ENCODE data around the gene FRY. TPM values are rescaled to one million over a fixed set of nuclear protein-coding genes. Genes with fewer than 3 reads are reported as not detected.

FRY gene
- polyA plus RNA-seq, 3 donors = 9.6 to 24.3 (median 11.1) TPM

DNA sequence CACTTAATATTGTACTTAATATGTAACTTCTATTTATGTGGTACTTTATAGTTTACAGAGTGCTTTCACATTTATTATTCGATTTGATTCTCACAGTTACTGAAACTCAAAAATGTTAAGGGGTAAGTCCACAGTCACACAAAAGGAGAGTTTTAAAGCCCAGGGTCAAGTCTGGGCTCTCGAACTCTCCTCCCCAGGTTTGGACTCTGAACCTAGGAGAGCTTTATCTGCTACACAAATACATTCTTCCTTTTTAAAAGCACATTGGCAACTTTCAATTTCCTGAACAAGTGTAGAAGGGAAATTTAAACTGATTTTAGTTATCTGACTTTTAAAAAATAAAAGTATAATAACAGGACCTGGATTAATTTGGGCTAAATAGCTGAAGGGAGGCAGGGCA, 144.4 kb downstream of the FRY start:
- 49 to 93% (median 79%) methylated on average over 2 of the region's 2 CpGs for WGBS, 3 donors

DNA sequence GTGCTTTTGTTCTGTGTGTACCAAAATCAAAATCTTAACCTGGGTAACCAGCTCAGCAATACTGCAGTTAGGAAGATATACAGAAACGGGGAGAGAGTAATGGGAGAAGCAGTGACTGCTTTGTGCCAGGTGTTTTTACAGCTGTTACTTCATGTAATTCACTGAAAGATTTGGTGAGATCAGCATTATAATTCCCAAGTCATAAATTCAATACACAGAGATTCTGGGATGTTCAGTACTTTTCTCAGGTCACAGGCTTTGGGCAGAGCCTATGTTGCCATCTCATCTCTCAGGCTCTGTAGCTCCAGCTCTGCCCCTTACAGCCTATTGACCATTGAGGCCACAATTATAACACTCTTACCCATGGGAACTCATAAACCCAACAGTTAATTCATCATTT, 145.1 kb downstream of the FRY start:
- no peak overlapping the region for H3K27ac ChIP-seq (ENCODE audit: low read depth, low read length)
- WGBS, 3 donors = 64 to 96% (median 90%) methylated on average over 1 of the region's 1 CpG

More for the DNA sequence above, 144.4 kb downstream of the FRY start:
- H3K27ac ChIP-seq (ENCODE audit: low read depth, low read length) = no peak overlapping the region

DNA sequence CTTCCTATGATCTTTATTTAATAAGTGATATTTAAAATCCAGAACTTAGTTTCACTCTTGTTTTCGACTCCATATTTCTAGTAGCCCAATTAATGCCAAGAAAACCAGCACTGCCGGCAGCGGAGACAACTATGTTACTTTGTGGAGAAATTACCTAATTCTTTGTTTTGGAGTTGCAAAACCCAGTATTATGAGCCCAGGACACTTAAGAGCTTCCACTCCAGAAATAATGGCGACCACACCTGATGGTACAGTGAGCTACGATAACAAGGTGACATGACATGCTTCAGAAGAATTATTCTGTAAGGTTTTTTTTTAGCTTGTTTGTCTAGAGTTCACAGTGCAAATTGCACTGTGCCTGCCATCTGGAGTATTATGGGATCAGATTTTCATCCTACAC, 147.2 kb downstream of the FRY start:
- WGBS, 3 donors = 88 to 96% (median 89%) methylated on average over 5 of the region's 5 CpGs
- H3K27ac ChIP-seq (ENCODE audit: low read depth, low read length) = no peak overlapping the region

DNA sequence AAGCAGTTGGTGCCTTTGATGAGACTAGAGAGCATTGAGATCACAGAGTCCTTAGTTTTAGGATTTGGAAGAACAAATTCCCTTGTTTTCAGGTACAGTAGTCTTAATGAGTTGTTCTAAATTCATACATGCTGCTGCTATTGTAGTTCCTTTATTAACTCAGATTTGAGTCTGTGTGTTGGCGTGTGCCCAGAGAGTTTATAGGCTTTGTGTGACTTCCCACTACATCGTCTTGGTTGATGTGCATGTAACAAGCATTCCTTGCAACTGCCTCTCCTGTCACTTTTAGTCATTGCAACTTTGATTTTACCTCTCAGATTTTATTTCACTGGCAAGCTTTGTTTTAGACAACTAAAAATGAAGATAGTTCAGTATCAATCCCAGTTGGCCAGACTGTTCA, 148.1 kb downstream of the FRY start:
- 93% methylated on average over 2 of the region's 2 CpGs for WGBS, 3 donors
- no peak overlapping the region for H3K27ac ChIP-seq (ENCODE audit: low read depth, low read length)

DNA sequence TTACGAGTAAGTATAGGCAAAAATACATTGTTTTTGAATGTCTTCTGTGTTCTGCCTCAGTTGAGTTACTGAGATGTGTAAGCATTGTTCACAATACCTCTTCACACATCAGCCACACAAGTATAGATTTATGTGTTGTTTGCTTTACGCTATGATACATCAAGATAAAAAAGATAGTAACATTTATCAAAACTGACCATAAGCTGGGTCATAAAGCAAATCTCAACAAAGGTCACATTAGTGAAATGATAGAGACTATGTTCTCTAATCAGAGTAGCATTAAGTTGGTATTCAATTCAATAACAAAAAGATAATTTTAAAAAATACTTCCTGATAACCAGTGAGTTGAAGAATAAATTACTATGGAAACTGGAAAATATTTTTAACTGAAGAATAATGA, 156.1 kb downstream of the FRY start:
- WGBS, 3 donors = 94 to 96% (median 95%) methylated on average over 2 of the region's 2 CpGs
- H3K27ac ChIP-seq (ENCODE audit: low read depth, low read length) = no peak overlapping the region

DNA sequence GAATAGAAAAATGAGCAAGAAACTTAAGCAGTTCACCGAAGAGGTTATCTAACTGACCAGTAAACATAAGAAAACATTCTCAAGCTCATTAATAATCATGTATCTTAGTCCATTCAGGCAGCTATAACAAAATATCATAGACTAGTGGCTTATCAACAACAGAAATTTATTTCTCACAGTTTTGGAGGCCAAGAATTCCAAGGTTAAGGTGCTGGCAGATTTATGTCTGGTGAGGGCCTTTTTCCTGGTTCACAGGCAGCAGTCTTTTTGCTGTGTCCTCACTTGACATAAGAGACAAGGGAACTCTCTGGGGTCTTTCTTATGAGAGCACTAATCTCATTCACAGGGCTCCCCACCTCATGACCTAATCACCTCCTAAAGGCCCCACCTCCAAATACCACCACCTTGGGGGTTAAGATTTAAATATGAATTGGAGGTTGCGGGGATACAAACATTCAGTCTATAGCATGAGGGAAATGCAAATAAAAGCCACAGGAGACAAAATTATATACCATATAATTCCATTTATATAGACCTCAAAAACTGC, 160.0 kb downstream of the FRY start:
- H3K27ac ChIP-seq (ENCODE audit: low read depth, low read length) = no peak overlapping the region
- WGBS, 3 donors = 64 to 95% (median 94%) methylated on average over 2 of the region's 2 CpGs

DNA sequence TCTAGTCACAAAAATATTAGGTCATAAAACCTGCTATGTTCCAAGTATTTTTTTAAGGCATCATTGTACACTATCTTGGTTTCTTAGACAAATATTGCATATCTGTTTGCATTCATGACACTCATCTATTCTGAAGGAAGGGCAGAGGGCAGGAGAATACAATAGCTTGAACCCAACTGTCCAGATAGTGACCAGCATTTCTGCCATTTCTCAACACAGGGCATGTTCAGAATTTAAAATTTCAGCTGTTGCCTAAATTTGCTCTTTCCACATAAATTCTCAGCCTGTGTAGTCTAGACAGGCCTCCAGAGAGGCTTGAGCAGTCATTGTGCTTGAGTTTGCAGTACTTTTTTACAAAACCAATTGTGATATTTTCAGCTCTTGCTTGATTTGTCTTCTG, 164.1 kb downstream of the FRY start:
- no peak overlapping the region for H3K27ac ChIP-seq (ENCODE audit: low read depth, low read length)

DNA sequence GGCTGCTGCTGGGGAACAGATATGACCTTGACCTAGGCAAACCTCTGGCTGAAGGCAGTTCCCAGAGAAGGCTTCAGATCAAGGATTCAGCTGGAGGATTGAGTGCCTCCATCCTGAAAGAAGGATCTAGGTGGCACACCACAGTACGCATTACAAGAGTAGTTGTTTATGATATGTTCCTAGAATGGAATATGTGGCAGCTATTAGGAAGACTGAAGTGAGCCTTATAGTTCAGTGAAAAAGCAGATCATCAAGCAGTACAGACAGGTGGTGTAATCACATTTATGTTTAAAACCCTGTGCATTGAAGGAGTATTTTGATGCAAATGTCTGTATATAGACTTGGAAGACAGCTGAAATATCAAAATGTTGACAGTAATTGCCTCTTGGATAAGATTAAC, 167.6 kb downstream of the FRY start:
- no peak overlapping the region for H3K27ac ChIP-seq (ENCODE audit: low read depth, low read length)
- WGBS, 3 donors = 97 to 100% (median 100%) methylated on average over 1 of the region's 1 CpG

DNA sequence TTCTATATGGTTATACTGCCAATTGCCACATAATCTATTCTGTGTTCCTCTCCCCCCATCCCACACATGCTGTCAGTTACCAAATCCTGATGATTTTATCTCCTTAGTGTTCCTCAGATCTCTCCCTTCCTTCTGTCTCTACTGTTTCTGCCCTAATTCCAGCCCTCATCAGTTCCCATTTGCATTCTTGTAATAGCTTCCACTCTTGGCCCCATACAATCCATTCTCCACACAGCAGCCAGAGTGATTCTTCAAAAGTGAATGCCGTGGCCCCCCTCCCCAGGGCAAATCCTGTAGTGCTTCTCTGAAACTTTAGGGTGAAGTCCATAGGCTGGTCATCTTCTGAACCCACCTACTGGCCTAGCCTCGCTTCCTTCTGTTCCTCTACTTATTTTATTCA, 169.2 kb downstream of the FRY start:
- 90 to 95% (median 93%) methylated on average over 2 of the region's 2 CpGs for WGBS, 3 donors
- no peak overlapping the region for H3K27ac ChIP-seq (ENCODE audit: low read depth, low read length)

DNA sequence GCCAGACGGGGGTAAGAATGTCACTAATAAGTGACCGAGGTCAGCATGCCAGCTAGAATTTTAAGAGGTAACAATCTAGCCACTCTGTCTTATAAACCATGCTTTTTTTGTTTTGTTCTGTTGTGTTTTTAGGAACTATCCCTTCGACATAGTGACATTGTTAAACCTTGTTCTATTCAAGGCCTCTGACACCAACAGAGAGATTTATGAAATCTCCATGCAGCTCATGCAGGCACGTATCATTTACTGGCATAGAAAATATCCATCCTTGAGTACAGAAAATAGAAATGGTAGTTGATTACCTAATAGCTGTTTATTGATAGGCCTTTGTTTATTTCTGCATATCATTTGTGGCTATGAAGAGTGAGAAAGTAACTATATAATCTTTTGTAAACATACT, 170.2 kb downstream of the FRY start:
- no peak overlapping the region for H3K27ac ChIP-seq (ENCODE audit: low read depth, low read length)
- WGBS, 3 donors = 88 to 94% (median 93%) methylated on average over 4 of the region's 4 CpGs

DNA sequence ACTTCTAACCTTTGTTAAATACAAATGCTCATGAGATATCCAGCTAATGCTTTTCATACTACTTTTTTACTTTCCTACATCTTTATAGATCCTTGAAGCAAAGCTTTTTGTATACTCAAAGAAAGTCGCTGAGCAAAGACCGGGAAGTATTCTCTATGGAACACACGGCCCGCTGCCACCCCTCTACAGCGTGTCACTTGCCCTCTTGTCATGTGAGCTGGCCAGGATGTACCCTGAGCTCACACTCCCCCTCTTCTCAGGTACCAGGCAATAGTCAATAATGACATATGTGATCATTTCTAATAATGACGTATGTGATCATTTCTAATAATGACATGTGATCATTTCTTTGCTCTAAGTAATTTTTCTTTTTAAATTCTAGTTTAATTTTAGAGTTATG, 170.7 kb downstream of the FRY start:
- H3K27ac ChIP-seq (ENCODE audit: low read depth, low read length) = no peak overlapping the region
- WGBS, 3 donors = 93 to 94% (median 94%) methylated on average over 6 of the region's 6 CpGs

DNA sequence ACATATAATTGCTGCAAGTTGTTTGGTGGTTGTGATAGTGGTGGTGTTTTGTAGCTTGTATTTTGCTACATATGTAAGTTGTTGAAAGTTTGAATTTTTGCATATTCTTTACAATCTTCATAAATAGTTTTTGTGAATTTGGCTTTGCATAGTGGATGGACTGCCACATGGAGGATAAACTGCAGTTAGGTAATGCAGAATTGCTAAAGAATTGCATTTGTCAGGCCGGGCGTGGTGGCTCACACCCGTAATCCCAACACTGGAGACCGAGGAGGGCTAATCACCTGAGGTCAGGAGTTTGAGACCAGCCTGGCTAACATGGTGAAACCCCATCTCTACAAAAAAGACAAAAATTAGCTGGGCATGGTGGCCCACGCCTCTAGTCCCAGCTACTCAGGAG, 171.6 kb downstream of the FRY start:
- WGBS, 3 donors = 77 to 100% (median 91%) methylated on average over 5 of the region's 5 CpGs
- H3K27ac ChIP-seq (ENCODE audit: low read depth, low read length) = no peak overlapping the region

DNA sequence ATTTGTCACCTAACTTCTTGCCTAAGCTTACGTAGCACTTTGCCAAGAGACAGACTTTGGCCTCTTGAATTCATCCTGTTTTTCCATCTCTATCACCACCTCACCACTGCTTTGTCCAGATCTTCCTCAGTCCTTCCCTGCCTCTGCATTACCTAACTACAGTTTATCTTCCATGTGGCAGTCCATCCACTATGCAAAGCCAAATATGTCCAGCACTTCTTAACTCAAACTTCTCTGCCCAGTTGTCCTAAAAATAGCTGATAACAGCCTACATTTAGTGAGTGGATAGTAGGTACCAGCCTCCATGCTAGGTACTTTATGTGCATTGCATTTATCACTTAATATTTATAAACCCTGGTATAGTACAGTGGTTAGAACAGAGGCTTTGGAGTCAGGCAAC, 172.2 kb downstream of the FRY start:
- 86 to 96% (median 88%) methylated on average over 1 of the region's 1 CpG for WGBS, 3 donors
- no peak overlapping the region for H3K27ac ChIP-seq (ENCODE audit: low read depth, low read length)

DNA sequence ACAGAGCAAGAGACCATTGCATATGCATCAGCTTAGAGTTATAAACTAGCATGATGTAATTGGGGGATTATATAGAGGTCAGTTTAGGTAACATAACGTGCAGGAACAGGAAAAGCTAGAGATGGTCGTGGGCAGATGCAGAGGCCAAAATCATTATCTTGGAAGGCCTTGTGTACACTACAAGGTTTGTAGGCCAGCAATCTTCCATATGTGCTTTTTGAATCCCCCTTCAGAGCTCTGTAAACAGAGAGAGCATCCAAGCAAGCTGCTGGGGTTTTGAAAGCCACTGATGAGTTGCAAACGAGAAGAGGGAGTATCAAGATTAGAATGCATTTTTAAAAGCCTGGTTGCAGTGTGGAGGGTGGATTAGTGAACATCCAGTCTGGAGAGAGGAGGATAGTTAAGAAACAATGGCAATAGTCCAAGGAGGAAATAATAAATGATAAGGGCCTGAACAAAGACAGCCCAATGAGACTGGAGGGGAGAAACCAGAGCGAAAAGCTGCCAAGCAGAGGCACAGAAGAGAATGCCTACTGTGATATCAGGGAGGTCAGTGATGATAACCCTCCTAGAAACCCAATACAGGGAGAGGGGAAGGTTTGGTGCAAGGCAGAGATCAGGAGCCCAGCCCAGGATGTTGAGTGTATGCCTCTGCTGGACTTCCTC, 174.0 kb downstream of the FRY start:
- 49 to 59% (median 50%) methylated on average over 4 of the region's 4 CpGs for WGBS, 3 donors
- H3K27ac ChIP-seq (ENCODE audit: low read depth, low read length) = no peak overlapping the region

DNA sequence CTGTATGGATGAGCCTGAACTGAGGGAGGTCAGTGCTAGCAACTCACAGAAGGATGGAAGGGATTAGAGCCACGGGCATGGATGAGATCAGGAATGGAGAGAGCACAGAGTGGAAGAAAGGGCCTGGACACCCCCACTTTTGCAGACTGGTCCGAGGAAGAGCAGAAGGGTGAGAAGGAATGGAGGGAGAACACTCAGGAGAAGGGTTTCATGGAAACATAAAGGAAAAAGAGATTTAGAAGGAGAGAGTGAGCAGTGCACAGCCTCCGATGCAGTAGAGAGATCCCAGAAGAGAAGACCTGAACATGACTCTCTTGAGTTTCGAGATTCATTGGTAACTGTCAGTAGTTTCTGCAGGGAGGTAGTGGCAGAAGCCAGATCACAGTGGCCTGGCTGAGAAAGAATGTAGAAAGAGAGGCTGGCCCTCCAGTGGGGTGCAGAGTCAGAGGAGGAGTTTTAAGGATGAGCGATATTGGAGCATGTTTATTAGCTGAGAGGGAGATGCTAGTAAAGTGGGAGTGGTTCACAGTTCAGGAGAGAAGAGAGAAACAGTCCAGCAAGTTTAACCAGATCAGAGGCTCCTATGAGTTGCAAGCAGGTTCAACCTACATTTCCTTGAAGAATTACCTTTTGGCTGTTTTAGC, 174.6 kb downstream of the FRY start:
- WGBS, 3 donors = 77 to 81% (median 81%) methylated on average over 5 of the region's 5 CpGs
- no peak overlapping the region for H3K27ac ChIP-seq (ENCODE audit: low read depth, low read length)

DNA sequence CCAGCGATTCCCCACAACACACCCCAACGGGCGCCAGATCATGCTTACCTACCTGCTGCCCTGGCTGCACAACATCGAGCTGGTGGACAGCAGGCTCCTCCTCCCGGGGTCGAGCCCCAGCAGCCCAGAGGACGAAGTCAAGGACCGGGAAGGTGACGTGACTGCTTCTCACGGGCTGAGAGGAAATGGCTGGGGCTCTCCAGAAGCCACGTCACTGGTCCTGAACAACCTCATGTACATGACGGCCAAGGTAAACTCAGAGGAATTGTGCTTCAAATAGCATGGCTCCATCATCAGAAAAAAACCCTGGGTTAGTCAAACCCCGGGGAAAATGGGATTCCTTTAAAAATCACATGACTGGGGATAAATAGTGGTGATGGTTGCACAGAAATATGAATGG, 177.3 kb downstream of the FRY start:
- no peak overlapping the region for H3K27ac ChIP-seq (ENCODE audit: low read depth, low read length)
- WGBS, 3 donors = 86 to 93% (median 92%) methylated on average over 13 of the region's 13 CpGs

DNA sequence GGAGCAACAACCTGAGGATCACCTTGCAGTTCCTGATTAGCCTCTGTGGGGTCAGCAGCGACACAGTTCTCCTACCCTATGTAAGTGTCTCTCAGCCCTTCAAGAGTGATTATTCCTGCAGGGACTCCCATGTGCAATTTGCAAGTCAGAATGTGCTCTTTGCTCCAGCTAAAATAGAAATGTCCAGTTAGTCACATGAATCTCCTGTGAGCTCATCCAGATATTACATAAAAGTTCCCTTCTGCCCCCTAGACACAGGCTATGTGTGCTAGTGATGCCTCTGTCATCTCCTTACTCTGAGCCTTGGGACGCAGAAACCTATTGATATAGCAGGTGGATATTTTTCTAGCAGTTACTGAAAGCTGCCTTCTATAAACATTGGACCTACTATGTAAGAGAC, 178.1 kb downstream of the FRY start:
- 87 to 100% (median 89%) methylated on average over 2 of the region's 2 CpGs for WGBS, 3 donors
- H3K27ac ChIP-seq (ENCODE audit: low read depth, low read length) = no peak overlapping the region

DNA sequence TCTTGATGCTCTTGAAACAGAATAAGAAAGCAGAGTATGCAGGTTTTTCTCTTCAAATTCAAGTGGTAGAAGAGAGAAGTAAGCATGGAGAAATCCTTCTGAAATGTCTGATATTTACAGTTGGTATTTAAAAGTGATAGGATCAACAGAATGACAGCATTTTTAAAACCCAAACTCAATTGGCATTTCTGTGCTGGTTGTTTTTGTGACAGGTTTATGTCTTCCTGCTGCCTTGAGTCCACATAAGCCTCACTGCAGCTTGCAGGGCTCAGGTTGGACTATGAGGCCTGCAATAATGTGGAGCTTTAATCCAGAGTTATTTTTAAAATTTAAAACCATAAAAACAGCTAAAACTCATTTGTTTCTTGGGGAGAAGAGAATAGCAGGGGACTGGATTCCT, 178.5 kb downstream of the FRY start:
- H3K27ac ChIP-seq (ENCODE audit: low read depth, low read length) = no peak overlapping the region

DNA sequence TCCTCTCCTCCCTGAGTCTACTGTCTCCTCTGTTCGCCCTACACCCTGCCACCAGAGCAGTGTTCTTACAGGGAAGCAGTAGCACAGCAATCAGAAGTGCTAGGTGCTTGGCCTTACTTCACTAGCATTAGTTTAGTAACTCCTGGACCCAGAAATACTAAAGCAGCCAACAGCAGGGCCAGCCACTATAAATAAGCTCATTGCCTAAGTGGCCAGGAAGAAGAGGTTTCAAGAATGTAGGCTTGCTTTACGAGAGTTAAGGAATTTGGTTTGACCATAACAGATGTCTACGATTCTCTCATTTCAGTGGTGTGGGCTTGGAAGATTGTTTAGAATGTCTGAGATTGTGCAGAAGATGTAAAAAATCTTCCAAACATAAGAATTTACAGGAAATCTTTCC, 180.2 kb downstream of the FRY start:
- WGBS, 3 donors = 66 to 89% (median 79%) methylated on average over 3 of the region's 3 CpGs
- H3K27ac ChIP-seq (ENCODE audit: low read depth, low read length) = no peak overlapping the region

DNA sequence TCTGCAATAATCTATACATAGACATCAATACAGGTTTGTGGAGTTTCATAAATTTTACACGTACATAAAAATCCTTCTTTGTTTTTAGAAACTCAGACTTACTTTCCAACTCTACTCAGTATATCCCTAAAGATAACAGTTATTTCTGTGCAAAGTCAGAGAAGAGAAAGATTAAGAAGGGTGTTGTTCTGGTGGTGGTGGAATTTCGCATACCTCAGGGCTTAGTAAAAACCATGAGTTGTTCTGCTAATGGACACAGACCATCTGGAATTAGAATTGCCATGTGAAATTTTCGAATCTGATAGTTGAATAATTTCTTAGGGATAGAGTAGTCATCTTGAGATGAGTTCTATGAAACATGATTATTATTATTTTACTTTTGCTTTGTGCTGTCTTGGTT, 180.8 kb downstream of the FRY start:
- H3K27ac ChIP-seq (ENCODE audit: low read depth, low read length) = no peak overlapping the region
- 68 to 79% (median 73%) methylated on average over 3 of the region's 3 CpGs for WGBS, 3 donors
